Tibial nerve (tissue), 3 donors: ENCODE results near the gene HTR3A.
"Not testable (repeated sequence)": the region's sequence is repeated elsewhere in the genome, so short reads cannot be mapped to it uniquely, and the experiment has no call there.

Experiments used
- EP300 ChIP-seq, 2 donors: sonication (generic); formaldehyde crosslinking; IDR thresholded peaks; one replicate each; pipeline ENCODE4 v1.6.1; 2017; ENCODE audit warnings: antibody characterized with exemption in 2 of 2, mild to moderate bottlenecking in 1 of 2
- POLR2A ChIP-seq, 2 donors: fragments of 450-650 bp; IDR thresholded peaks; one replicate each; pipeline ENCODE4 v1.6.1; 2017; ENCODE audit warnings: antibody characterized with exemption in 2 of 2, mild to moderate bottlenecking in 2 of 2, moderate library complexity in 2 of 2

DNA sequence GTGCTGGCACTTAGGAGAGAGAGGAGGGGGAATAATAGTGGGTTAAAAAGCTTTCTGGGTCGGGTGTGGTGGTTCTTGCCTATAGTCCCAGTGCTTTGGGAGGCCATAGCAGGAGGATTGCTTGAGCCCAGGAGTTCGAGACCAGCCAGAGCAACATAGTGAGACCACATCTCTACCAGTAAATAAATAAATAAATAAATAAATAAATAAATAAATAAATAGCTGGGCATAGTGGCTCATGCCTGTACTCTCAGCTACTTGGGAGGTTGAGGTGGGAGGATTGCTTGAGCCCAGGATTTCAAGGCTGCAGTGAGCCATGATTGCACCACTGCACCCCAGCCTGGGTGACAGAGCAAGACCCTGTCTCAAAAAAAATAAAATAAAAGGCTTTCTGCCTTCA, 28.7 kb upstream of the HTR3A start:
- not testable (repeated sequence) for TF ChIP-seq EP300, POLR2A (IDR thresholded peaks at IDR 0.05)
